ENCODE results near the gene POLR1H. TPM values are rescaled to one million over a fixed set of nuclear protein-coding genes. Genes with fewer than 3 reads are reported as not detected.

Gene POLR1H
- total RNA-seq, 1 experiment from 2014 or later = 31.9 TPM

DNA sequence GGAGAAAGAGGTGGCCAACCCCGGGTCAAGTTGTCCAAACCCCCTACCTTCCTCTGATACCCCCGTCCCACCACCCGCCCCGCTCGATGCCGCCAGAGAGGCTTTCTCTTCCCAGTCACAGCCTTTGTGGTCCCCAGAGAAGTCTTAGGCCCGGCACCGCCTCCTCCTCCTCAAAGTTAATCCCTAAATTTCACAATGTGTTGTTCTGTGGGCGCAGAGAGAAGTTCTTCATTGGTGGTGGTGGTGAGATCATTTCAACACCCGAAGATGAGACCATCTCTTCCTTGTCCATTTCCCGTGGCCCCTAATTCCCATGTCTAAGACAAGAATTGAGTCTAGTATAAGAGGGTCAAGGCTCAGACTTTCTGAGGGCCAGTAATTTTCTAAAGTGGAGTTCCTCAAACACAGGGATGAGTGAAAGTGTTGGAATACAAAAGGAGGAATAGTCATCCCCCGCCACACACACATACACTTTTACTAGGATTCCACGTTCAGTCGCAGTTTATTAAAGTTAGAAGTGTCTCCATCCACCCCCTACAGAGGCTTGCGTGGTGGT lies 41.4 kb downstream of the POLR1H start:
- Histone ChIP-seq H3T11ph (ENCODE audit: low read length) (no peak overlapping the region), H3K4me2 (ENCODE audit: insufficient read depth, insufficient read length, low read length) (peak overlapping the region; percentile 95), H3K23me2 (ENCODE audit: insufficient read length, low read depth, low read length, poor library complexity, severe bottlenecking) (peaks cover 22% of the 10 kb centered on the region), H2BK15ac (ENCODE audit: low read depth, low read length) (no peak overlapping the region), H2BK12ac (ENCODE audit: insufficient read length, low read depth, low read length) (no peak overlapping the region), H3K14ac (ENCODE audit: insufficient read depth, low read length) (no peak overlapping the region), H3K9ac (ENCODE audit: extremely low read depth, insufficient read length, low read length) (no peak overlapping the region), H4K8ac (replicated peaks; ENCODE audit: insufficient read length, low read depth, low read length) (no peak overlapping the region), H2AFZ (ENCODE audit: low read length) (no peak overlapping the region), H2BK5ac (ENCODE audit: insufficient read length, low read length) (no peak overlapping the region), H3K79me1 (ENCODE audit: insufficient read depth, low read depth, low read length, poor library complexity, severe bottlenecking) (no peaks in the 10 kb centered on the region), H3K4ac (ENCODE audit: low read depth, low read length) (no peak overlapping the region), H3K18ac (ENCODE audit: insufficient read length, low read depth, low read length) (no peak overlapping the region), H2BK120ac (ENCODE audit: low read depth, low read length, poor library complexity, severe bottlenecking) (no peak overlapping the region), H4K20me1 (ENCODE audit: control insufficient read depth, insufficient read depth, insufficient read length) (no peaks in the 10 kb centered on the region), H3K79me2 (ENCODE audit: insufficient read depth, low read length) (no peaks in the 10 kb centered on the region), H4K5ac (ENCODE audit: insufficient read length, low read depth, low read length) (no peak overlapping the region), H3K9me3 (ENCODE audit: control insufficient read depth, low read depth, low read length) (no peaks in the 10 kb centered on the region), H3K4me1 (ENCODE audit: insufficient read depth, low read length) (peaks cover 5% of the 10 kb centered on the region; the same call in 1 of the 2 replicates), H2AK5ac (ENCODE audit: insufficient read length, low read length) (no peak overlapping the region), H4K91ac (ENCODE audit: insufficient read length, low read depth, low read length) (no peak overlapping the region), H3K27ac (ENCODE audit: insufficient read length, low read depth, low read length) (no peak overlapping the region), H2BK20ac (ENCODE audit: low read depth, low read length, poor library complexity, severe bottlenecking) (no peak overlapping the region), H3K27me3 (ENCODE audit: insufficient read depth, low read length) (peaks cover 36% of the 10 kb centered on the region; the same call in 1 of the 2 replicates), H3K23ac (ENCODE audit: insufficient read length, low read depth, low read length) (no peak overlapping the region), H3K56ac (ENCODE audit: insufficient read length, low read depth, low read length) (no peak overlapping the region)
- no peak for DNase-seq
- peaks cover 37 to 39% of the 10 kb centered on the region in 2 experiments for H3K4me1 Mint-ChIP-seq
- peaks cover 0 to 2% (median 0%) of the 10 kb centered on the region in 3 experiments; a peak in 1 of 7 replicates for H3K36me3 Mint-ChIP-seq (ENCODE audit: insufficient read depth in 1 of 3, low read depth in 3 of 3)
- TF ChIP-seq, protein P1, sequence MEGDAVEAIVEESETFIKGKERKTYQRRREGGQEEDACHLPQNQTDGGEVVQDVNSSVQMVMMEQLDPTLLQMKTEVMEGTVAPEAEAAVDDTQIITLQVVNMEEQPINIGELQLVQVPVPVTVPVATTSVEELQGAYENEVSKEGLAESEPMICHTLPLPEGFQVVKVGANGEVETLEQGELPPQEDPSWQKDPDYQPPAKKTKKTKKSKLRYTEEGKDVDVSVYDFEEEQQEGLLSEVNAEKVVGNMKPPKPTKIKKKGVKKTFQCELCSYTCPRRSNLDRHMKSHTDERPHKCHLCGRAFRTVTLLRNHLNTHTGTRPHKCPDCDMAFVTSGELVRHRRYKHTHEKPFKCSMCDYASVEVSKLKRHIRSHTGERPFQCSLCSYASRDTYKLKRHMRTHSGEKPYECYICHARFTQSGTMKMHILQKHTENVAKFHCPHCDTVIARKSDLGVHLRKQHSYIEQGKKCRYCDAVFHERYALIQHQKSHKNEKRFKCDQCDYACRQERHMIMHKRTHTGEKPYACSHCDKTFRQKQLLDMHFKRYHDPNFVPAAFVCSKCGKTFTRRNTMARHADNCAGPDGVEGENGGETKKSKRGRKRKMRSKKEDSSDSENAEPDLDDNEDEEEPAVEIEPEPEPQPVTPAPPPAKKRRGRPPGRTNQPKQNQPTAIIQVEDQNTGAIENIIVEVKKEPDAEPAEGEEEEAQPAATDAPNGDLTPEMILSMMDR (conservative IDR thresholded peaks at IDR 0.05) = no peak
- peaks cover 0 to 5% of the 10 kb centered on the region in 2 experiments; a peak in 3 of 5 replicates for H3K9me3 Mint-ChIP-seq
- no CpG with 5 or more reads among the region's 15 CpGs for WGBS (ENCODE audit: extremely low coverage, insufficient read length, low lambda C conversion rate)
- no peak overlapping the region for H3K27ac Mint-ChIP-seq
- H3K27me3 Mint-ChIP-seq (ENCODE audit: low read depth) = peaks cover 96% of the 10 kb centered on the region
- H3K4me3 Mint-ChIP-seq = peak overlapping the region; percentile 42 to 76

Measured in H9 (cell line).